SU-DHL-6 (cell line): ENCODE results near the gene B3GALT5.

Experiments used
- H2AFZ ChIP-seq: fragments of 200-600 bp; sonication (generic); 2 replicates; pipeline ENCODE4 v1.6.1; 2014; ENCODE audit warnings: low read depth, mild to moderate bottlenecking, moderate library complexity, mixed read lengths, antibody characterized with exemption, low read length; ENCODE audit not compliant: severe bottlenecking
- H3F3A ChIP-seq: fragments of 200-600 bp; shearing (Covaris generic); 2 replicates; pipeline ENCODE4 v1.6.0; 2016; ENCODE audit warnings: antibody characterized with exemption, mild to moderate bottlenecking; ENCODE audit not compliant: insufficient read depth
- H3K27ac ChIP-seq: fragments of 200-600 bp; sonication (generic); 2 replicates; pipeline ENCODE4 v1.5.1; 2016; ENCODE audit warnings: low read depth, mild to moderate bottlenecking, low read length, moderate library complexity, mixed read lengths
- H3K27me3 ChIP-seq: fragments of 200-600 bp; sonication (generic), shearing (Covaris generic); 2 replicates; pipeline ENCODE4 v1.6.0; 2014; ENCODE audit warnings: mild to moderate bottlenecking, low read length
- H3K36me3 ChIP-seq: fragments of 200-600 bp; sonication (generic); 2 replicates; pipeline ENCODE4 v1.6.1; 2014; ENCODE audit warnings: mild to moderate bottlenecking, low read length, mixed read lengths
- H3K4me2 ChIP-seq: fragments of 300-600, 200-600 bp; shearing (Covaris generic), sonication (generic); 2 replicates; pipeline ENCODE4 v1.6.0; 2014; ENCODE audit warnings: low read length, low read depth, mild to moderate bottlenecking; ENCODE audit not compliant: poor library complexity, severe bottlenecking
- H3K4me3 ChIP-seq: fragments of 200-600 bp; sonication (generic); 2 replicates; pipeline ENCODE4 v1.5.1; 2014; ENCODE audit warnings: antibody characterized with exemption, low read length, mild to moderate bottlenecking, mixed read lengths; ENCODE audit not compliant: insufficient read depth, poor library complexity, severe bottlenecking
- H3K79me2 ChIP-seq: fragments of 200-600 bp; sonication (generic); 2 replicates; pipeline ENCODE4 v1.6.1; 2014; ENCODE audit warnings: mild to moderate bottlenecking, low read length, moderate library complexity; ENCODE audit not compliant: insufficient read depth
- H3K9ac ChIP-seq: fragments of 200-600 bp; sonication (generic); 2 replicates; pipeline ENCODE4 v1.7.0; 2014; ENCODE audit warnings: mild to moderate bottlenecking, low read length
- H3K9me2 ChIP-seq: fragments of 200-600 bp; sonication (generic); replicated peaks from 2 replicates; pipeline ENCODE4 v1.6.1; 2014; ENCODE audit warnings: low read length; ENCODE audit not compliant: insufficient read depth
- H3K9me3 ChIP-seq: fragments of 200-600 bp; sonication (generic); 2 replicates; pipeline ENCODE4 v1.6.1; 2014; ENCODE audit warnings: low read length, mixed read lengths; ENCODE audit not compliant: insufficient read depth
- H4K20me1 ChIP-seq: fragments of 200-600 bp; sonication (generic); 2 replicates; pipeline ENCODE4 v1.6.1; 2014; ENCODE audit warnings: low read depth, mild to moderate bottlenecking, antibody characterized with exemption, low read length, moderate library complexity, mixed read lengths
- EZH2phosphoT487 ChIP-seq: fragments of 200-600 bp; sonication (generic), shearing (Covaris generic); conservative IDR thresholded peaks from 2 replicates; pipeline ENCODE4 v1.6.1; 2018; ENCODE audit warnings: mild to moderate bottlenecking, antibody characterized with exemption, low read length, moderate library complexity, mixed read lengths
- TF ChIP-seq, protein P1 (sequence below): fragments of 200-600 bp; sonication (generic); IDR thresholded peaks from one replicate; pipeline ENCODE4 v1.5.1; 2017; ENCODE audit warnings: antibody characterized with exemption, mild to moderate bottlenecking, low read length, moderate library complexity; ENCODE audit not compliant: insufficient read depth, poor library complexity, severe bottlenecking

B3GALT5 gene

GRCh38 chr21:39700318-39700717 lies 87.6 kb downstream of the B3GALT5 start:
- Histone ChIP-seq H3K27ac (no peak overlapping the region), H4K20me1 (no peaks in the 10 kb centered on the region), H3K4me2 (no peak overlapping the region), H3K4me3 (no peak overlapping the region), H3K9me2 (no peaks in the 10 kb centered on the region), H3F3A (no peaks in the 10 kb centered on the region), H3K9me3 (no peaks in the 10 kb centered on the region), H3K79me2 (no peaks in the 10 kb centered on the region), H3K27me3 (no peaks in the 10 kb centered on the region), H3K36me3 (no peaks in the 10 kb centered on the region), H2AFZ (no peak overlapping the region), H3K9ac (no peak overlapping the region)
- TF ChIP-seq EZH2phosphoT487 = no peak
- TF ChIP-seq, protein P1, sequence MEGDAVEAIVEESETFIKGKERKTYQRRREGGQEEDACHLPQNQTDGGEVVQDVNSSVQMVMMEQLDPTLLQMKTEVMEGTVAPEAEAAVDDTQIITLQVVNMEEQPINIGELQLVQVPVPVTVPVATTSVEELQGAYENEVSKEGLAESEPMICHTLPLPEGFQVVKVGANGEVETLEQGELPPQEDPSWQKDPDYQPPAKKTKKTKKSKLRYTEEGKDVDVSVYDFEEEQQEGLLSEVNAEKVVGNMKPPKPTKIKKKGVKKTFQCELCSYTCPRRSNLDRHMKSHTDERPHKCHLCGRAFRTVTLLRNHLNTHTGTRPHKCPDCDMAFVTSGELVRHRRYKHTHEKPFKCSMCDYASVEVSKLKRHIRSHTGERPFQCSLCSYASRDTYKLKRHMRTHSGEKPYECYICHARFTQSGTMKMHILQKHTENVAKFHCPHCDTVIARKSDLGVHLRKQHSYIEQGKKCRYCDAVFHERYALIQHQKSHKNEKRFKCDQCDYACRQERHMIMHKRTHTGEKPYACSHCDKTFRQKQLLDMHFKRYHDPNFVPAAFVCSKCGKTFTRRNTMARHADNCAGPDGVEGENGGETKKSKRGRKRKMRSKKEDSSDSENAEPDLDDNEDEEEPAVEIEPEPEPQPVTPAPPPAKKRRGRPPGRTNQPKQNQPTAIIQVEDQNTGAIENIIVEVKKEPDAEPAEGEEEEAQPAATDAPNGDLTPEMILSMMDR = no peak

DNA sequence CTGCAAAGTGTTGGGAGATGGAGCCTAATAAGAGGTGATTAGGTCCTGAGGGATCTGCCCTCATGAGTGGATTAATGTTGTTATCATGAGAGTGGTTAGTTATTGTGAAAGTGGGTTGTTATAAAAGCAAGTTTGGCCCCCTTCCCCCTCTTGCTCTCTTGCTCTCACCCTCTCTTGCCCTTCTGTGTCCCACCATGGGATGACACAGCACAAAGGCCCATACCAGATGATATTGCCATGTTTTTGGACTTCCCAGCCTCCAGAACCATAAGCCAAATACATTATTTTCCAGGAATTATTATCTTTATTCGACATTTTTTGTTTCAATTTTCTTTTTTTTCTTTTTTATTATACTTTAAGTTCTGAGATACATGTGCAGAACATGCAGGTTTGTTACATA lies 90.8 kb downstream of the B3GALT5 start:
- no peak overlapping the region for H2AFZ ChIP-seq
- no peak overlapping the region for H3K27ac ChIP-seq

GRCh38 chr21:39705849-39706248 lies 93.1 kb downstream of the B3GALT5 start:
- no peaks in the 10 kb centered on the region for H3F3A ChIP-seq
- H3K9me3 ChIP-seq = no peaks in the 10 kb centered on the region
- H3K9ac ChIP-seq = no peak overlapping the region
- H3K79me2 ChIP-seq = no peaks in the 10 kb centered on the region
- no peak overlapping the region for H3K4me2 ChIP-seq
- no peaks in the 10 kb centered on the region for H3K9me2 ChIP-seq
- TF ChIP-seq, protein P1 = no peak
- no peak for TF ChIP-seq EZH2phosphoT487
- H2AFZ ChIP-seq = no peak overlapping the region
- H3K36me3 ChIP-seq = no peaks in the 10 kb centered on the region
- H4K20me1 ChIP-seq = no peaks in the 10 kb centered on the region
- H3K4me3 ChIP-seq = no peak overlapping the region
- H3K27ac ChIP-seq = no peak overlapping the region
- H3K27me3 ChIP-seq = no peaks in the 10 kb centered on the region

More for the DNA sequence above, 90.8 kb downstream of the B3GALT5 start:
- Histone ChIP-seq H3F3A (no peaks in the 10 kb centered on the region), H3K79me2 (no peaks in the 10 kb centered on the region), H3K9ac (no peak overlapping the region), H3K4me2 (no peak overlapping the region), H3K4me3 (no peak overlapping the region), H3K9me3 (no peaks in the 10 kb centered on the region), H3K36me3 (no peaks in the 10 kb centered on the region), H4K20me1 (no peaks in the 10 kb centered on the region), H3K9me2 (no peaks in the 10 kb centered on the region), H3K27me3 (no peaks in the 10 kb centered on the region)
- TF ChIP-seq, protein P1 = no peak
- TF ChIP-seq EZH2phosphoT487 = no peak

- no peak overlapping the region for H3K9ac ChIP-seq
- H2AFZ ChIP-seq = no peak overlapping the region
- no peak for TF ChIP-seq EZH2phosphoT487
- H3K4me3 ChIP-seq = no peak overlapping the region
- no peaks in the 10 kb centered on the region for H3K27me3 ChIP-seq
- no peaks in the 10 kb centered on the region for H4K20me1 ChIP-seq
- H3K36me3 ChIP-seq = no peaks in the 10 kb centered on the region
- H3K27ac ChIP-seq = no peak overlapping the region
- no peaks in the 10 kb centered on the region for H3K79me2 ChIP-seq
- H3K9me2 ChIP-seq = no peaks in the 10 kb centered on the region
- no peaks in the 10 kb centered on the region for H3F3A ChIP-seq
- no peak overlapping the region for H3K4me2 ChIP-seq
- no peaks in the 10 kb centered on the region for H3K9me3 ChIP-seq
These were observed 94.6 kb downstream of the B3GALT5 start for GRCh38 chr21:39707316-39707715.
